Measurements from ENCODE around the gene KCNT1. TPM values are rescaled to one million over a fixed set of nuclear protein-coding genes. Genes with fewer than 3 reads are reported as not detected.

Gene KCNT1
- total RNA-seq, 2 experiments from 2014 or later: not detected

DNA sequence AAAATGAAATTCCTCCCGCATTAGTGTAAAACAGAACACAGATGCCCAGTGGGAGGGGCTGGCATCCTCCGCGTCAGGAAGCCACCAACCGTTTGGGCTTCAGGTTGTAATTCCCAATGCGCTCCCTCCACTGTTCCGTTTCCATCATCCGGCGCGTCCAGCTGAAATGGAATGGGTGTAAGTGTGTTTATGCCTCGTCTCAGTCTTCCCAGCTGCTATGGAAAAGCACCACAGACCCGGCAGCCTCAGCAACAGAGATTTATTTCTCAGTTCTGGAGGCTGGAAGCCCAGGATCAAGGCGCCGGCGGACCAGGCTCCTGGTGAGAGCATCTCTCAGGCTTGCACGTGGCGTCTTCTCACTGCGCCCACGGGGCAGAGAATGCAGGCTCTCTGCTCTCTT, 20.4 kb downstream of the KCNT1 start:
- ChIA-PET POLR2A (no interaction called here), CTCF (no interaction called here)
- Mint-ChIP-seq H3K36me3 (ENCODE audit: low read depth) (no peaks in the 10 kb centered on the region), H3K9me3 (no peaks in the 10 kb centered on the region), H3K4me3 (no peak overlapping the region), H3K27me3 (no peaks in the 10 kb centered on the region), H3K4me1 (ENCODE audit: low read depth) (no peaks in the 10 kb centered on the region), H3K27ac (no peak overlapping the region)
- DNase-seq (no peak), ATAC-seq (no peak)
- intact Hi-C loops (cut with micrococcal nuclease): no loop called here
- TF ChIP-seq, protein P1, sequence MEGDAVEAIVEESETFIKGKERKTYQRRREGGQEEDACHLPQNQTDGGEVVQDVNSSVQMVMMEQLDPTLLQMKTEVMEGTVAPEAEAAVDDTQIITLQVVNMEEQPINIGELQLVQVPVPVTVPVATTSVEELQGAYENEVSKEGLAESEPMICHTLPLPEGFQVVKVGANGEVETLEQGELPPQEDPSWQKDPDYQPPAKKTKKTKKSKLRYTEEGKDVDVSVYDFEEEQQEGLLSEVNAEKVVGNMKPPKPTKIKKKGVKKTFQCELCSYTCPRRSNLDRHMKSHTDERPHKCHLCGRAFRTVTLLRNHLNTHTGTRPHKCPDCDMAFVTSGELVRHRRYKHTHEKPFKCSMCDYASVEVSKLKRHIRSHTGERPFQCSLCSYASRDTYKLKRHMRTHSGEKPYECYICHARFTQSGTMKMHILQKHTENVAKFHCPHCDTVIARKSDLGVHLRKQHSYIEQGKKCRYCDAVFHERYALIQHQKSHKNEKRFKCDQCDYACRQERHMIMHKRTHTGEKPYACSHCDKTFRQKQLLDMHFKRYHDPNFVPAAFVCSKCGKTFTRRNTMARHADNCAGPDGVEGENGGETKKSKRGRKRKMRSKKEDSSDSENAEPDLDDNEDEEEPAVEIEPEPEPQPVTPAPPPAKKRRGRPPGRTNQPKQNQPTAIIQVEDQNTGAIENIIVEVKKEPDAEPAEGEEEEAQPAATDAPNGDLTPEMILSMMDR (IDR thresholded peaks at IDR 0.05): no peak

- Mint-ChIP-seq H3K27ac (no peak overlapping the region), H3K27me3 (peaks cover 1% of the 10 kb centered on the region), H3K36me3 (ENCODE audit: low read depth) (no peaks in the 10 kb centered on the region), H3K4me3 (no peak overlapping the region), H3K9me3 (no peaks in the 10 kb centered on the region), H3K4me1 (ENCODE audit: low read depth) (no peaks in the 10 kb centered on the region)
- POLR2A ChIA-PET: no interaction called here
- ATAC-seq: no peak
- no peak for DNase-seq
- intact Hi-C loops (cut with micrococcal nuclease): no loop called here
- CTCF ChIA-PET: no interaction called here
- TF ChIP-seq, protein P1 (IDR thresholded peaks at IDR 0.05): no peak
Measured at GRCh38 chr9:135724186-135724787, 22.3 kb downstream of the KCNT1 start.

- DNase-seq (no peak), ATAC-seq (no peak)
- no peak overlapping the region for H3K27ac Mint-ChIP-seq
- ChIA-PET POLR2A (no interaction called here), CTCF (no interaction called here)
- TF ChIP-seq, protein P1 (IDR thresholded peaks at IDR 0.05): no peak
- H3K9me3 Mint-ChIP-seq: peaks cover 5% of the 10 kb centered on the region
- no peaks in the 10 kb centered on the region for H3K4me1 Mint-ChIP-seq (ENCODE audit: low read depth)
- no peak overlapping the region for H3K4me3 Mint-ChIP-seq
- H3K36me3 Mint-ChIP-seq (ENCODE audit: low read depth): no peaks in the 10 kb centered on the region
- intact Hi-C loops (cut with micrococcal nuclease): no loop called here
- peaks cover 1% of the 10 kb centered on the region for H3K27me3 Mint-ChIP-seq
Measured at GRCh38 chr9:135726138-135726853, 24.3 kb downstream of the KCNT1 start.

- intact Hi-C loops (cut with micrococcal nuclease): no loop called here
- no peaks in the 10 kb centered on the region for H3K4me1 Mint-ChIP-seq (ENCODE audit: low read depth)
- POLR2A ChIA-PET: no interaction called here
- no peak for ATAC-seq
- DNase-seq: no peak
- TF ChIP-seq, protein P1 (IDR thresholded peaks at IDR 0.05): no peak
- peaks cover 1% of the 10 kb centered on the region for H3K27me3 Mint-ChIP-seq
- no peak overlapping the region for H3K4me3 Mint-ChIP-seq
- peaks cover 11% of the 10 kb centered on the region for H3K9me3 Mint-ChIP-seq
- H3K27ac Mint-ChIP-seq: no peak overlapping the region
- H3K36me3 Mint-ChIP-seq (ENCODE audit: low read depth): no peaks in the 10 kb centered on the region
- CTCF ChIA-PET: no interaction called here
Measured at GRCh38 chr9:135727257-135727875, 25.4 kb downstream of the KCNT1 start.

DNA sequence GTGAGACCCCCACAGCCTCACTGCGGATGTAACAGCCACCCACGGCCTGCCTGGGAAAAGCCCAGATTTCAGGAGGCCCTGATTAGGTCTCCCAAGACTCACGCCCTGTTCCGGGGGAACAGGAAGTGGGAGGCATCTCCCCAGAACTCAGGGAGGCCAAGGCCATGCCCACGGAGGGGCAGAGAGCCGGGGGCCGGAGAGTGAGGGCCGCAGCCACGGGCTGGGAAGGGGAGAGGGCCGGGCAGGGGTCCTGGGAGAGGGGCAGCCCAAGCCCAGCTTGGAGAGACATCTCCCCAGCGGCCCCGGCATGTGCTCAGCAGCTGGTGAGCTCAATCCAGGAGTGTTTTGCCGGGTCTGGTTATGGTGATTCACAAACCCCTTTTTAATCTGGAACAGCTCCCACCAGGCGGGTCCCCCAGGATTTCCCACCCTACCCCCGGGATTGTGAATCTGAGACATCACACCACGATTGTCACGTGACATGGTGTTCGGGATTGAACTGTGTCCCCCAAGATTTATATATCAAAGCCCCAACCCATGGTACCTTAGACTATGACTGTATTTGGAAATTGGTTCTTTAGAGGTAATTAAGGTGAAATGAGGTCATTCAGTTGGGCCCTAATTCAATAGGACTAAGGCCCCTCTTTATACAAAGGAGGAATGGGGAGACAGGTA, 26.6 kb downstream of the KCNT1 start:
- CTCF ChIA-PET: no interaction called here
- no peak for DNase-seq
- H3K27me3 Mint-ChIP-seq: peaks cover 1% of the 10 kb centered on the region

More for the DNA sequence above, 26.6 kb downstream of the KCNT1 start:
- POLR2A ChIA-PET: no interaction called here
- TF ChIP-seq, protein P1 (IDR thresholded peaks at IDR 0.05): no peak
- H3K27ac Mint-ChIP-seq: no peak overlapping the region
- intact Hi-C loops (cut with micrococcal nuclease): no loop called here
- H3K4me3 Mint-ChIP-seq: no peak overlapping the region
- peaks cover 15% of the 10 kb centered on the region for H3K9me3 Mint-ChIP-seq
- H3K36me3 Mint-ChIP-seq (ENCODE audit: low read depth): no peaks in the 10 kb centered on the region
- ATAC-seq: no peak
- no peaks in the 10 kb centered on the region for H3K4me1 Mint-ChIP-seq (ENCODE audit: low read depth)
